GM18502 (cell line): ENCODE data around the gene KIAA1549.

ENCODE experiments used
- ATAC-seq: cut with Tn5 transposase; IDR thresholded peaks from one replicate; pipeline ENCODE4 v1.9.1; 2021; ENCODE audit warnings: mild to moderate bottlenecking; ENCODE audit not compliant: unreplicated experiment, poor library complexity

The KIAA1549 gene

GRCh38 chr7:138784692-138785091 lies 196.5 kb downstream of the KIAA1549 start:
- no peak for ATAC-seq
